Measurements from ENCODE around the gene PLA2G12A. TPM values are rescaled to one million over a fixed set of nuclear protein-coding genes. Genes with fewer than 3 reads are reported as not detected.

PLA2G12A gene
- total RNA-seq, 4 donors from 2014 or later: 16.6 to 110 (median 27.1) TPM

GRCh38 chr4:109755656-109756055 lies 25.8 kb upstream of the PLA2G12A start:
- WGBS, 2 donors (ENCODE audit: low coverage in 1 of 2): 63 to 100% methylated on average over 1 to 3 of the region's 3 CpGs
- TF ChIP-seq CTCF (IDR thresholded peaks at IDR 0.05): no peak
- no peak for TF ChIP-seq POLR2A (IDR thresholded peaks at IDR 0.05)
- no peak for TF ChIP-seq EP300 (IDR thresholded peaks at IDR 0.05)
- no peak for TF ChIP-seq POLR2AphosphoS5 (IDR thresholded peaks at IDR 0.05)
- ATAC-seq: no peak
- no peak overlapping the region for H3K27ac ChIP-seq
- H3K9me3 ChIP-seq: no peaks in the 10 kb centered on the region
- no peaks in the 10 kb centered on the region for H3K36me3 ChIP-seq
- H3K4me3 ChIP-seq: no peak overlapping the region
- no peaks in the 10 kb centered on the region for H3K4me1 ChIP-seq
- H3K27me3 ChIP-seq: no peaks in the 10 kb centered on the region

DNA sequence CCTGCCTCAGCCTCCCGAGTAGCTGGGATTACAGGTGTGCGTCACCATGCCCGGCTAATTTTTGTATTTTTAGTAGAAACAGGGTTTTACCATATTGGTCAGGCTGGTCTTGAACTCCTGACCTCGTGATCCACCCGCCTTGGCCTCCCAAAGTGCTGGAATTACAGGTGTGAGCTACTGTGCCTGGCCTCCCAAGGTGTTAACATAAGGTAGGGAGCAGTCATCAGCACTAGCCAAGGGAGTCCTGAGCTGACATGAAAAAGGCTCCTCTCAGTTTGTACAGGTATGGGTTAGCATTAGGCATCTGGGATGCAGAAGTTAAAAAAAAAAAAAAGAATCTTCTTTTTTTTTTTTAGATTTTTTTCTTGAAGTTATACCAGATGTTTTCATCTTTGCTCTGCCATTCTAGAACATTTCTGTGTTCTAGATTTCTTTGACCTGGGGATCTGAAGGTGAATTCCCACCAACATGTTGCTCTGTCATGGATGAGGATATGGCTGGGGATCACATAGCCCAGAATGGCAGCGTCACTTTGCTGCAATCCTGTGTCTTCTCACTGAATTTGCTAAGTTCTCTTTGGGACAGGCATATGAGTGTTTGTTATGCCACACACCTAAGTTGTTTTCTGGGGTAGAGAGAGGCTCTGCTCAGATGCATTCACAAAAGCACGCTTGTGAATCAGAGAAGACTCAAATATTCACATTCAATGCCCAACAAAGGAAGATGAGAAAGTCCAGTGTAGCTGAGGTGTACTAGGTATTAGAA lies 24.4 kb upstream of the PLA2G12A start:
- Histone ChIP-seq H3K9me3 (no peaks in the 10 kb centered on the region), H3K4me3 (no peak overlapping the region), H3K36me3 (no peaks in the 10 kb centered on the region), H3K27ac (no peak overlapping the region), H3K27me3 (no peaks in the 10 kb centered on the region), H3K4me1 (no peaks in the 10 kb centered on the region)
- 79 to 80% methylated on average over 2 to 6 of the region's 7 CpGs for WGBS, 2 donors (ENCODE audit: low coverage in 1 of 2)
- TF ChIP-seq EP300 (IDR thresholded peaks at IDR 0.05) (no peak), POLR2A (IDR thresholded peaks at IDR 0.05) (no peak), POLR2AphosphoS5 (IDR thresholded peaks at IDR 0.05) (no peak), CTCF (IDR thresholded peaks at IDR 0.05) (no peak)
- ATAC-seq: no peak

GRCh38 chr4:109752525-109752924 lies 22.7 kb upstream of the PLA2G12A start:
- no peak overlapping the region for H3K4me3 ChIP-seq
- no peaks in the 10 kb centered on the region for H3K4me1 ChIP-seq
- no peaks in the 10 kb centered on the region for H3K27me3 ChIP-seq
- H3K9me3 ChIP-seq: no peaks in the 10 kb centered on the region
- H3K27ac ChIP-seq: no peak overlapping the region
- ATAC-seq: no peak
- 0% methylated on average over 1 of the region's 1 CpG for WGBS, 2 donors (ENCODE audit: low coverage in 1 of 2)
- H3K36me3 ChIP-seq: no peaks in the 10 kb centered on the region
- no peak for TF ChIP-seq POLR2AphosphoS5 (IDR thresholded peaks at IDR 0.05)
- no peak for TF ChIP-seq EP300 (IDR thresholded peaks at IDR 0.05)
- TF ChIP-seq CTCF (IDR thresholded peaks at IDR 0.05): no peak
- TF ChIP-seq POLR2A (IDR thresholded peaks at IDR 0.05): no peak

DNA sequence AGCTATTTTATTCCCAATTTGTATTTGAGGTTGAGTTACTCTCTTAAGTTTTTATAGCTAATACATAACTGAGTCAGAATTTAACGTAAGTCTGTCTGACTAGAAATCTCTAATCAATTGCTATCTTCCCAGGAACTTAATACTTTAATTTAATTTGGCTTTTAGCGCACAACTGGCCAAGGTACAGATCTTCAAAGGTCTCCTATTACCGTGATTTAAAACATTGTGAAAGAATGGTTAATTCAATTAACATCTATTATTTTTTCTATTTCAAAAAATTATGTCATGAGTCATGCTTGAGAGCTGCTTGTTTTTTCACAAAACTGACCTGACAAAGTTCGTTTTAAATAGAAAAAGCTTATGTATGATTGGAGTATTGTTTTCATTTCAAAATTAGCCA lies 22.0 kb upstream of the PLA2G12A start:
- H3K36me3 ChIP-seq: no peaks in the 10 kb centered on the region
- no peak overlapping the region for H3K4me3 ChIP-seq
- H3K27ac ChIP-seq: no peak overlapping the region
- TF ChIP-seq CTCF (IDR thresholded peaks at IDR 0.05) (no peak), POLR2AphosphoS5 (IDR thresholded peaks at IDR 0.05) (no peak), EP300 (IDR thresholded peaks at IDR 0.05) (no peak), POLR2A (IDR thresholded peaks at IDR 0.05) (no peak)
- H3K4me1 ChIP-seq: no peaks in the 10 kb centered on the region
- no peaks in the 10 kb centered on the region for H3K9me3 ChIP-seq
- peaks cover under 1% of the 10 kb centered on the region for H3K27me3 ChIP-seq
- WGBS, 2 donors (ENCODE audit: low coverage in 1 of 2): 74 to 90% methylated on average over 4 of the region's 4 CpGs
- no peak for ATAC-seq

- 90% methylated on average over 3 to 4 of the region's 4 CpGs for WGBS, 2 donors (ENCODE audit: low coverage in 1 of 2)
- no peak for TF ChIP-seq POLR2A (IDR thresholded peaks at IDR 0.05)
- no peak for TF ChIP-seq EP300 (IDR thresholded peaks at IDR 0.05)
- no peak for TF ChIP-seq POLR2AphosphoS5 (IDR thresholded peaks at IDR 0.05)
- no peak for TF ChIP-seq CTCF (IDR thresholded peaks at IDR 0.05)
- ATAC-seq: no peak
These were observed 20.9 kb upstream of the PLA2G12A start for GRCh38 chr4:109750652-109751244.

More at GRCh38 chr4:109750652-109751244, 20.9 kb upstream of the PLA2G12A start:
- Histone ChIP-seq H3K4me3 (no peak overlapping the region), H3K36me3 (no peaks in the 10 kb centered on the region), H3K27ac (no peak overlapping the region), H3K4me1 (no peaks in the 10 kb centered on the region), H3K27me3 (peaks cover 4% of the 10 kb centered on the region), H3K9me3 (no peaks in the 10 kb centered on the region)

Data from gastroesophageal sphincter (tissue), 4 donors.